NK-92 (cell line): ENCODE measurements around the gene LSM12.

Source experiments
- DNase-seq: peaks from one replicate; lab custom pipeline; 2025; ENCODE audit not compliant: unreplicated experiment; lab: John Stamatoyannopoulos, UW

The LSM12 gene

GRCh38 chr17:44095647-44096496, 29.4 kb upstream of the LSM12 start:
- no peak for DNase-seq

- DNase-seq = no peak
These were observed 28.8 kb upstream of the LSM12 start for GRCh38 chr17:44095388-44095646.

- DNase-seq = no peak
These were observed 28.4 kb upstream of the LSM12 start for GRCh38 chr17:44094701-44095387.

GRCh38 chr17:44093231-44093900, 26.9 kb upstream of the LSM12 start:
- DNase-seq = no peak

- DNase-seq = no peak
These were observed 25.6 kb upstream of the LSM12 start for GRCh38 chr17:44092051-44092450.

- DNase-seq = no peak
These were observed 24.9 kb upstream of the LSM12 start for GRCh38 chr17:44091200-44091997.

- no peak for DNase-seq
These were observed 21.8 kb upstream of the LSM12 start for GRCh38 chr17:44088254-44088653.

- DNase-seq = no peak
These were observed 20.8 kb upstream of the LSM12 start for GRCh38 chr17:44087319-44087718.

GRCh38 chr17:44086364-44087311, 20.2 kb upstream of the LSM12 start:
- DNase-seq = no peak

- DNase-seq = no peak
These were observed 19.4 kb upstream of the LSM12 start for GRCh38 chr17:44085908-44086307.

- DNase-seq = no peak
These were observed 18.4 kb upstream of the LSM12 start for GRCh38 chr17:44084921-44085320.

- DNase-seq = no peak
These were observed 17.7 kb upstream of the LSM12 start for GRCh38 chr17:44084131-44084538.

GRCh38 chr17:44083250-44083849, 16.9 kb upstream of the LSM12 start:
- no peak for DNase-seq

- no peak for DNase-seq
These were observed 15.9 kb upstream of the LSM12 start for GRCh38 chr17:44082256-44082927.

GRCh38 chr17:44081681-44082080, 15.2 kb upstream of the LSM12 start:
- no peak for DNase-seq

- DNase-seq = no peak
These were observed 13.7 kb upstream of the LSM12 start for GRCh38 chr17:44079877-44080821.

- DNase-seq = no peak
These were observed 11.9 kb upstream of the LSM12 start for GRCh38 chr17:44078412-44078811.

- no peak for DNase-seq
These were observed 11.1 kb upstream of the LSM12 start for GRCh38 chr17:44077595-44077909.
